ENCODE data around the gene HCAR3. TPM values are rescaled to one million over a fixed set of nuclear protein-coding genes. Genes with fewer than 3 reads are reported as not detected.
"Not testable (repeated sequence)": the region's sequence is repeated elsewhere in the genome, so short reads cannot be mapped to it uniquely, and the experiment has no call there.

The HCAR3 gene
- total RNA-seq, 1 experiment from 2014 or later: not detected

- H3K9me3 ChIP-seq (ENCODE audit: control insufficient read depth, insufficient read depth, low read depth, low read length); ATAC-seq; H3K4me3 ChIP-seq (ENCODE audit: low read depth in 2 of 2, low read length in 2 of 2); CTCF ChIA-PET; H3K27ac ChIP-seq (ENCODE audit: low read length); in situ Hi-C loops (cut with HindIII; ENCODE audit: low pct_unique_long_range_greater_than_20kb, low sequenced_read_pairs); H3K27me3 ChIP-seq (ENCODE audit: control insufficient read depth, insufficient read depth, low read length); intact Hi-C loops (cut with micrococcal nuclease; ENCODE audit: unreplicated experiment); H3K36me3 ChIP-seq (ENCODE audit: control insufficient read depth, insufficient read depth, low read length); POLR2A ChIA-PET; H3K4me1 ChIP-seq (ENCODE audit: control insufficient read depth, insufficient read depth, low read length); BruUV-seq (replicated peaks); DNase-seq (ENCODE audit: low read depth, low spot score): not testable (repeated sequence)
Measured at GRCh38 chr12:122710341-122710740, 6.3 kb downstream of the HCAR3 start.

GRCh38 chr12:122709287-122709686 lies 7.3 kb downstream of the HCAR3 start:
- ATAC-seq; DNase-seq (ENCODE audit: low read depth, low spot score); H3K4me1 ChIP-seq (ENCODE audit: control insufficient read depth, insufficient read depth, low read length); H3K4me3 ChIP-seq (ENCODE audit: low read depth in 2 of 2, low read length in 2 of 2); in situ Hi-C loops (cut with HindIII; ENCODE audit: low pct_unique_long_range_greater_than_20kb, low sequenced_read_pairs); H3K27ac ChIP-seq (ENCODE audit: low read length); CTCF ChIA-PET; BruUV-seq (replicated peaks); H3K27me3 ChIP-seq (ENCODE audit: control insufficient read depth, insufficient read depth, low read length); intact Hi-C loops (cut with micrococcal nuclease; ENCODE audit: unreplicated experiment); H3K9me3 ChIP-seq (ENCODE audit: control insufficient read depth, insufficient read depth, low read depth, low read length); POLR2A ChIA-PET; H3K36me3 ChIP-seq (ENCODE audit: control insufficient read depth, insufficient read depth, low read length): not testable (repeated sequence)

GRCh38 chr12:122703841-122704240 lies 12.8 kb downstream of the HCAR3 start:
- DNase-seq (ENCODE audit: low read depth, low spot score); H3K4me1 ChIP-seq (ENCODE audit: control insufficient read depth, insufficient read depth, low read length); H3K27me3 ChIP-seq (ENCODE audit: control insufficient read depth, insufficient read depth, low read length); POLR2A ChIA-PET; H3K9me3 ChIP-seq (ENCODE audit: control insufficient read depth, insufficient read depth, low read depth, low read length); intact Hi-C loops (cut with micrococcal nuclease; ENCODE audit: unreplicated experiment); ATAC-seq; BruUV-seq (replicated peaks); H3K27ac ChIP-seq (ENCODE audit: low read length); in situ Hi-C loops (cut with HindIII; ENCODE audit: low pct_unique_long_range_greater_than_20kb, low sequenced_read_pairs); H3K4me3 ChIP-seq (ENCODE audit: low read depth in 2 of 2, low read length in 2 of 2); H3K36me3 ChIP-seq (ENCODE audit: control insufficient read depth, insufficient read depth, low read length): not testable (repeated sequence)
- CTCF ChIA-PET: interaction anchor here (0.6 kb wide), 1 partner anchor 639 kb away, joined by 6 read pairs; no protein-coding TSS in a partner anchor

DNA sequence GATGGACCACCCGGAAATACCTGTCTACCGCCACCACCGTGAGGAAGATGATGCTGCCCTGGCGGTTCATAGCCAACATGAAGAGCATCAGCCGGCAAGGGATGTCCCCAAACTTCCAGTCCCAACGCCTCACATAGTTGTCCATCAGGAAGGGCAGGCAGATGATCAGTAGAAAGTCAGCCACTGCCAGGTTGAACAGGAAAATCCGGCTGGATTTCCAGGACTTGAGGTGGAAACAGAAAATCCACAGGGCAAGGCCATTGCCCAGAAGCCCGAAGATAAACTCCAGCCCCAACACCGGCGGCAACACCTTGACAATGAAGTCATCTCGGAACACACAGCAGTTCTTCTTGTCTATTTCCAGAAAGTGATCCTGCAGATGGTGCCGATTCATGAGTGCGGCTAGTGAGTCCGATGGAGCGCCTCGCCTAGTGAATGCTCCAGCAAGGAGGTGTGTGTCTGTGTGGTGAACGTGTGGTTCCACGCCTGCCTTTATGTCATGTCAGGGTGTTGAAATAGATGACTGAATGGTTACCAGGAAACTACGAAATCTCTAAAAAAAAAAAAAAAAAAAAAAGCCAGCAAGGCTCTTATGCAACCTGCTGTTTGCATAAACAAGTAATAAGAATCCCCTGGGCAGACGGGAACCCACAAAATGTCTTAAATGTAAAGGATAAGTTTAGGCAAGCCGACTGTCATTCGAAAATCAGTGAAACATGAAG lies 13.6 kb downstream of the HCAR3 start, which contains the start of gene HCAR2:
Gene HCAR2 (minus strand): TSS at position 468 of the 722 bp plus-strand sequence. CDS start 74 bp downstream, at position 394.
- CTCF ChIA-PET; POLR2A ChIA-PET; H3K4me1 ChIP-seq (ENCODE audit: control insufficient read depth, insufficient read depth, low read length); H3K27ac ChIP-seq (ENCODE audit: low read length); DNase-seq (ENCODE audit: low read depth, low spot score); H3K4me3 ChIP-seq (ENCODE audit: low read depth in 2 of 2, low read length in 2 of 2); H3K36me3 ChIP-seq (ENCODE audit: control insufficient read depth, insufficient read depth, low read length); BruUV-seq (replicated peaks); ATAC-seq; H3K27me3 ChIP-seq (ENCODE audit: control insufficient read depth, insufficient read depth, low read length); intact Hi-C loops (cut with micrococcal nuclease; ENCODE audit: unreplicated experiment); H3K9me3 ChIP-seq (ENCODE audit: control insufficient read depth, insufficient read depth, low read depth, low read length); in situ Hi-C loops (cut with HindIII; ENCODE audit: low pct_unique_long_range_greater_than_20kb, low sequenced_read_pairs): not testable (repeated sequence)

- H3K36me3 ChIP-seq (ENCODE audit: control insufficient read depth, insufficient read depth, low read length); H3K27me3 ChIP-seq (ENCODE audit: control insufficient read depth, insufficient read depth, low read length); intact Hi-C loops (cut with micrococcal nuclease; ENCODE audit: unreplicated experiment); H3K27ac ChIP-seq (ENCODE audit: low read length); DNase-seq (ENCODE audit: low read depth, low spot score); ATAC-seq; H3K4me1 ChIP-seq (ENCODE audit: control insufficient read depth, insufficient read depth, low read length); H3K9me3 ChIP-seq (ENCODE audit: control insufficient read depth, insufficient read depth, low read depth, low read length); BruUV-seq (replicated peaks); H3K4me3 ChIP-seq (ENCODE audit: low read depth in 2 of 2, low read length in 2 of 2); in situ Hi-C loops (cut with HindIII; ENCODE audit: low pct_unique_long_range_greater_than_20kb, low sequenced_read_pairs); CTCF ChIA-PET: not testable (repeated sequence)
- POLR2A ChIA-PET: interaction anchor here (0.5 kb wide), 1 partner anchor 513 kb away, joined by 3 read pairs; no protein-coding TSS in a partner anchor
Measured at GRCh38 chr12:122701481-122701880, 15.1 kb downstream of the HCAR3 start.

- H3K4me1 ChIP-seq (ENCODE audit: control insufficient read depth, insufficient read depth, low read length); ATAC-seq; H3K9me3 ChIP-seq (ENCODE audit: control insufficient read depth, insufficient read depth, low read depth, low read length); H3K27me3 ChIP-seq (ENCODE audit: control insufficient read depth, insufficient read depth, low read length); intact Hi-C loops (cut with micrococcal nuclease; ENCODE audit: unreplicated experiment); DNase-seq (ENCODE audit: low read depth, low spot score); in situ Hi-C loops (cut with HindIII; ENCODE audit: low pct_unique_long_range_greater_than_20kb, low sequenced_read_pairs); H3K27ac ChIP-seq (ENCODE audit: low read length); BruUV-seq (replicated peaks); H3K36me3 ChIP-seq (ENCODE audit: control insufficient read depth, insufficient read depth, low read length); H3K4me3 ChIP-seq (ENCODE audit: low read depth in 2 of 2, low read length in 2 of 2); POLR2A ChIA-PET; CTCF ChIA-PET: not testable (repeated sequence)
Measured at GRCh38 chr12:122700038-122700710, 16.4 kb downstream of the HCAR3 start.

- in situ Hi-C loops (cut with HindIII; ENCODE audit: low pct_unique_long_range_greater_than_20kb, low sequenced_read_pairs); H3K27me3 ChIP-seq (ENCODE audit: control insufficient read depth, insufficient read depth, low read length); H3K27ac ChIP-seq (ENCODE audit: low read length); intact Hi-C loops (cut with micrococcal nuclease; ENCODE audit: unreplicated experiment); DNase-seq (ENCODE audit: low read depth, low spot score); ATAC-seq; H3K36me3 ChIP-seq (ENCODE audit: control insufficient read depth, insufficient read depth, low read length); H3K4me1 ChIP-seq (ENCODE audit: control insufficient read depth, insufficient read depth, low read length); BruUV-seq (replicated peaks); POLR2A ChIA-PET; H3K4me3 ChIP-seq (ENCODE audit: low read depth in 2 of 2, low read length in 2 of 2); CTCF ChIA-PET; H3K9me3 ChIP-seq (ENCODE audit: control insufficient read depth, insufficient read depth, low read depth, low read length): not testable (repeated sequence)
Measured at GRCh38 chr12:122696922-122697321, 19.7 kb downstream of the HCAR3 start.
